Neuronal stem cell (in vitro differentiated cells): Measurements from ENCODE around the gene NTNG1.

ENCODE experiments used
- DNase-seq: peaks from one replicate; pipeline ENCODE4 v3.0.0-alpha.2; 2013; ENCODE audit warnings: low spot score
- H2AFZ ChIP-seq: one replicate; pipeline ENCODE4 v1.6.1; 2013; ENCODE audit warnings: mild to moderate bottlenecking, low read length, inconsistent platforms
- H2AK5ac ChIP-seq: 2 replicates; pipeline ENCODE4 v1.6.1; 2013; ENCODE audit warnings: low read depth, mild to moderate bottlenecking, inconsistent platforms, low read length, moderate library complexity, mixed read lengths
- H2BK120ac ChIP-seq: 2 replicates; pipeline ENCODE4 v1.6.1; 2013; ENCODE audit warnings: low read depth, mild to moderate bottlenecking, inconsistent platforms, low read length, moderate library complexity, mixed read lengths
- H2BK12ac ChIP-seq: one replicate; pipeline ENCODE4 v1.6.1; 2013; ENCODE audit warnings: low read length, inconsistent platforms
- H2BK15ac ChIP-seq: 2 replicates; pipeline ENCODE4 v1.6.1; 2013; ENCODE audit warnings: mild to moderate bottlenecking, low read length, inconsistent platforms, mixed read lengths
- H2BK5ac ChIP-seq: one replicate; pipeline ENCODE4 v1.6.1; 2013; ENCODE audit warnings: inconsistent platforms, mild to moderate bottlenecking, low read length, moderate library complexity
- H3K14ac ChIP-seq: one replicate; pipeline ENCODE4 v1.6.1; 2013; ENCODE audit warnings: low read length, inconsistent platforms
- H3K18ac ChIP-seq: 2 replicates; pipeline ENCODE4 v1.6.1; 2013; ENCODE audit warnings: low read length, inconsistent platforms
- H3K23ac ChIP-seq: 2 replicates; pipeline ENCODE4 v1.6.1; 2013; ENCODE audit warnings: low read depth, mild to moderate bottlenecking, mixed read lengths, low read length, inconsistent platforms; ENCODE audit not compliant: poor library complexity
- H3K27ac ChIP-seq: replicated peaks from 3 replicates; pipeline ENCODE4 v1.5.1; 2013; ENCODE audit warnings: low read length, inconsistent platforms
- H3K27me3 ChIP-seq, 3 experiments: 2 replicates each; pipeline ENCODE4 v1.6.1; 2013; ENCODE audit warnings: low read length in 3 of 3, mild to moderate bottlenecking in 2 of 3, inconsistent platforms in 1 of 3, low read depth in 1 of 3, mixed read lengths in 1 of 3, moderate library complexity in 1 of 3; ENCODE audit not compliant: control insufficient read depth in 3 of 3, insufficient read depth in 3 of 3
- H3K36me3 ChIP-seq, 2 donors: replicated peaks in 1 of 2; 2 replicates each; pipeline ENCODE4 v1.6.1; 2013; ENCODE audit warnings: low read length in 2 of 2; ENCODE audit not compliant: control insufficient read depth in 2 of 2, insufficient read depth in 2 of 2
- H3K4ac ChIP-seq: 2 replicates; pipeline ENCODE4 v1.6.1; 2013; ENCODE audit warnings: inconsistent platforms, mild to moderate bottlenecking, low read length, moderate library complexity
- H3K4me1 ChIP-seq, 2 donors: 1 replicate in 1 of 2; 2 replicates in 1 of 2; pipeline ENCODE4 v1.6.1; 2013; ENCODE audit warnings: low read length in 2 of 2, low read depth in 1 of 2; ENCODE audit not compliant: control insufficient read depth in 2 of 2, insufficient read depth in 1 of 2
- H3K4me2 ChIP-seq: one replicate; pipeline ENCODE4 v1.6.1; 2013; ENCODE audit warnings: mild to moderate bottlenecking, low read length, inconsistent platforms; ENCODE audit not compliant: insufficient read depth, poor library complexity, severe bottlenecking
- H3K4me3 ChIP-seq, 2 donors: 2 replicates each; pipeline ENCODE4 v1.5.1; 2013; ENCODE audit warnings: low read length in 2 of 2, mild to moderate bottlenecking in 2 of 2, inconsistent platforms in 1 of 2, moderate library complexity in 1 of 2
- H3K79me1 ChIP-seq: one replicate; pipeline ENCODE4 v1.6.1; 2013; ENCODE audit warnings: low read depth, mild to moderate bottlenecking, inconsistent platforms, low read length, moderate library complexity
- H3K9ac ChIP-seq: one replicate; pipeline ENCODE4 v1.6.1; 2013; ENCODE audit warnings: mild to moderate bottlenecking, low read depth, low read length, inconsistent platforms; ENCODE audit not compliant: poor library complexity
- H3K9me3 ChIP-seq, 2 donors: replicated peaks in 1 of 2; 2 replicates each; pipeline versions ENCODE3 to v1.6.1; 2013; ENCODE audit warnings: low read length in 2 of 2, mild to moderate bottlenecking in 2 of 2, inconsistent platforms in 1 of 2, low read depth in 1 of 2, mixed read lengths in 1 of 2, moderate library complexity in 1 of 2; ENCODE audit not compliant: control insufficient read depth in 2 of 2, insufficient read depth in 1 of 2
- H4K8ac ChIP-seq: one replicate; pipeline ENCODE4 v1.6.1; 2013; ENCODE audit warnings: low read depth, mild to moderate bottlenecking, inconsistent platforms, low read length, moderate library complexity
- H4K91ac ChIP-seq: one replicate; pipeline ENCODE4 v1.6.1; 2013; ENCODE audit warnings: low read length, low read depth, mild to moderate bottlenecking, inconsistent platforms; ENCODE audit not compliant: poor library complexity
- WGBS, 2 donors: extraction: QIAGEN DNeasy Blood & Tissue Kit; methylation state at CpG; one replicate each; pipeline ENCODE4 v1.1.7; 2013; ENCODE audit warnings: missing lambda C conversion rate in 2 of 2, mixed read lengths in 1 of 2; ENCODE audit not compliant: insufficient read length in 2 of 2, insufficient replicate concordance in 1 of 2; ENCODE audit errors: extremely low coverage in 2 of 2; 5-methylcytosine and 5-hydroxymethylcytosine counted together

Gene NTNG1

DNA sequence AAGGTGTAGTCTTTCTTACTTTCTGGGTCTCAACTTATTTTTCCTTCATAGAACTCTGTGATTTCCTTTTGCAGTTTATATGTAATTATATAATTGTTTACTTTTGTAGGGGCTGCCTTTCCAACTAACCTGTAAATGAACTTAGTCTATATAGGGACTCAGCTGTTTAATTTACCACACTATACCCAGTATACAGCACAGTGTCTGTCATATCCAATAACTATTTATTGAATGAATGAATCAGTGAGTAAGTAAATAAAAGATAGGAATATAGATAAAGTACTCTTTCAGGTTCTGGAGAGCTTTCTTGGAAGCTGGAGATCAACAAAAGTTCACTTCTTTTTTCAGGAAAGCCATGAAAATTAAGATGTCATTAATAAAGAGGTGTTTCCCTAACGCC is 174.8 kb downstream of the NTNG1 start:
- Histone ChIP-seq H3K27me3 (no peaks in the 10 kb centered on the region), H2BK5ac (no peak overlapping the region), H4K91ac (no peak overlapping the region), H3K4me3 (no peak overlapping the region), H2BK120ac (no peak overlapping the region), H2BK15ac (no peak overlapping the region), H2AK5ac (no peak overlapping the region), H3K9ac (no peak overlapping the region), H3K4me1 (peaks cover 0 to 1% of the 10 kb centered on the region in 2 donors), H3K23ac (no peak overlapping the region), H3K14ac (no peak overlapping the region), H3K4me2 (no peak overlapping the region), H3K4ac (no peak overlapping the region), H3K36me3 (no peaks in the 10 kb centered on the region), H3K27ac (no peak overlapping the region), H3K18ac (no peak overlapping the region), H2BK12ac (no peak overlapping the region), H4K8ac (no peak overlapping the region), H3K79me1 (no peaks in the 10 kb centered on the region), H3K9me3 (no peaks in the 10 kb centered on the region), H2AFZ (no peak overlapping the region)
- DNase-seq: no peak
- WGBS, 2 donors: no CpG with 5 or more reads among the region's 1 CpG

DNA sequence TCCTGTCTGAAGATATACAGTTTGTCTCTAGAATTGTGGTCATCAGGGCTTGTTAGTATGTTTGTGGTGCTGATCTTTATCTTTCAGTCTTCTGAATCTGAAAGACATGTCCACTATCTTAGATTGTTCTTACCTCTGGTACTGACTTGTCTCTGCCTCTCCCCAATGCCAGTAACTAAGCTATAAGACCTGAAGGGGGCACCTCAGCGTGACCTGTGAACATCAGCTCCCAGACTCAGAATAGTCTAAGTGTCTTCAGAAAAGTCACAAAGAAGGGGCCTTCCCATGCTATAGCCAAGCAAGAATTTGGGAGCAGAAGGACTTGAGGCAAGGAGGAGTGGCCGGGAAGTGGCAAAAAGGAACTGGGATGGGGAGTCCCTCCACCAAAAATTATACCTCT is 178.1 kb downstream of the NTNG1 start:
- Histone ChIP-seq H3K9ac (no peak overlapping the region), H3K18ac (no peak overlapping the region), H2BK5ac (no peak overlapping the region), H2BK15ac (no peak overlapping the region), H4K91ac (no peak overlapping the region), H2AFZ (no peak overlapping the region), H2BK120ac (no peak overlapping the region), H3K14ac (no peak overlapping the region), H3K4me3 (no peak overlapping the region), H2AK5ac (no peak overlapping the region), H3K4me1 (peaks cover 1 to 3% of the 10 kb centered on the region in 2 donors), H3K27me3 (no peaks in the 10 kb centered on the region), H3K9me3 (no peaks in the 10 kb centered on the region), H4K8ac (no peak overlapping the region), H2BK12ac (no peak overlapping the region), H3K4ac (no peak overlapping the region), H3K4me2 (no peak overlapping the region), H3K23ac (no peak overlapping the region), H3K79me1 (no peaks in the 10 kb centered on the region), H3K36me3 (no peaks in the 10 kb centered on the region), H3K27ac (no peak overlapping the region)
- WGBS, 2 donors: no CpG with 5 or more reads among the region's 2 CpGs
- DNase-seq: no peak

DNA sequence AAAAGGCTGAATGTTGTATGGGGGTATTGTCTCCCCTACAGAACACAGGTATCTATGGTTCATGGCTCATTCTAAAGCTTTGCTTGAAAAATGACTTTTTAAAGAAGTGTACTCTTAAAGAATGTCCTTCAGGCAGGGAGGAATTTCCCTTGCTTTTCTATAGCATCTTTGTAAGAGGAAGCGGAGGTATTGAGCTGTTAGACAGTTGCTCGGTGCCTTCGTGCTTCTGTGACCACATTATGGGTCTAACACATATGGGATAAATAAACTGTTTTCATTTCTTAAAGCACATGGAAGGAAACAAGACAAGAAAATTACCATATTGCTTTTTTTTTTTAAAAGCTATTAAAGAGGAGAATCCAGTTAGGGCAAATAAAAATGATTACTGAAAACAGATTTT is 182.9 kb downstream of the NTNG1 start:
- Histone ChIP-seq H2AK5ac (no peak overlapping the region), H3K9me3 (no peaks in the 10 kb centered on the region), H3K27me3 (no peaks in the 10 kb centered on the region), H3K9ac (no peak overlapping the region), H3K4me1 (peaks cover 1 to 3% of the 10 kb centered on the region in 2 donors), H3K4me3 (no peak overlapping the region), H2BK12ac (no peak overlapping the region), H2AFZ (no peak overlapping the region), H3K36me3 (no peaks in the 10 kb centered on the region), H3K79me1 (no peaks in the 10 kb centered on the region), H3K27ac (no peak overlapping the region), H2BK5ac (no peak overlapping the region), H2BK15ac (no peak overlapping the region), H3K18ac (no peak overlapping the region), H4K8ac (no peak overlapping the region), H3K4me2 (no peak overlapping the region), H2BK120ac (no peak overlapping the region), H3K4ac (no peak overlapping the region), H3K23ac (no peak overlapping the region), H3K14ac (no peak overlapping the region), H4K91ac (no peak overlapping the region)
- DNase-seq: no peak
- whole genome bisulfite sequencing, 2 donors: no CpG with 5 or more reads among the region's 3 CpGs

DNA sequence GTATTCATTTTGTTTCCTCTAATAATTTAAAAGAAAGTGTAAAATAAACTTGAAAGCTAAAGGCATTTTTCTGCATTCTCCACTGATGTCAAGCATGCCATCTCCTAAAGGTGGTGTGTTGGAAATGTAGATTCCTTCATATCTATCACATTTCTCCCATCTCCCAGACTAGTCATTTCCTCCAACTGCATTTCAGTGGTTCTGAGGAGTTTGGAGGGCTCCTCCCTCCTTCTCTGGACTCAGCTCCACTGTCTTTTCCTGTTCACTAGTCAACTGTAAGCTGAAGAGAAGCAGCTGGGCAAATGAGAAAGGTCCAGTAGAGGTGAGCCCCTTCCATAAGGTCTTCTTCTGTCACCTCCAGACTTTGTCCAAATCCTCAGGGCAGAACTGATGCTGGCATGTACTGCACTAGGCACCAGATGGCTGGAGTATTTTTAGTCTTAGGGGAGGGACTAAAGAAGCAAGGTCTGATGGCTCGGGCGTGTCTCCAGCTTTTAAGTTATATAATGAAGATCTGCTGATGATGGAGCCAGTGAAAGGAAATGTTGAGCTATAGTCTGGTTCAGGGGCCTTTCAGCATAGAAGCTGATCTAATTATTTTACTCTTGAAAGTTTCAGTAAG is 186.1 kb downstream of the NTNG1 start:
- Histone ChIP-seq H4K8ac (no peak overlapping the region), H3K9ac (no peak overlapping the region), H2AFZ (no peak overlapping the region), H3K4me3 (no peak overlapping the region), H3K36me3 (no peaks in the 10 kb centered on the region), H3K4me2 (no peak overlapping the region), H3K4me1 (peaks cover 0 to 3% of the 10 kb centered on the region in 2 donors), H4K91ac (no peak overlapping the region), H2BK5ac (no peak overlapping the region), H3K27ac (no peak overlapping the region), H3K18ac (no peak overlapping the region), H3K4ac (no peak overlapping the region), H2BK15ac (no peak overlapping the region), H3K23ac (no peak overlapping the region), H2AK5ac (no peak overlapping the region), H3K27me3 (no peaks in the 10 kb centered on the region), H3K9me3 (no peaks in the 10 kb centered on the region), H2BK12ac (no peak overlapping the region), H3K79me1 (no peaks in the 10 kb centered on the region), H3K14ac (no peak overlapping the region), H2BK120ac (no peak overlapping the region)
- DNase-seq: no peak
- no CpG with 5 or more reads among the region's 2 CpGs for WGBS, 2 donors
